HEK293T (cell line): ENCODE data around the gene MAPKAPK5.

Experiments used
- ARNT ChIP-seq: fragments of 450-650 bp; IDR thresholded peaks from 2 replicates; pipeline ENCODE4 v1.6.1; 2017; ENCODE audit warnings: mild to moderate bottlenecking
- BHLHE40 ChIP-seq: fragments of 450-650 bp; IDR thresholded peaks from 2 replicates; pipeline ENCODE4 v1.6.1; 2016; ENCODE audit warnings: mild to moderate bottlenecking, moderate library complexity, borderline replicate concordance
- ELF4 ChIP-seq: fragments of 450-650 bp; IDR thresholded peaks from 2 replicates; pipeline ENCODE4 v1.6.1; 2017; ENCODE audit warnings: antibody characterized with exemption
- FOXA1 ChIP-seq: fragments of 450-650 bp; IDR thresholded peaks from 2 replicates; pipeline ENCODE4 v1.6.1; 2016; ENCODE audit warnings: mild to moderate bottlenecking
- FOXK2 ChIP-seq: fragments of 450-650 bp; IDR thresholded peaks from 2 replicates; pipeline ENCODE4 v1.6.1; 2016; ENCODE audit warnings: mild to moderate bottlenecking
- FOXM1 ChIP-seq: fragments of 450-650 bp; IDR thresholded peaks from 2 replicates; pipeline ENCODE4 v1.6.1; 2017; ENCODE audit warnings: mild to moderate bottlenecking, borderline replicate concordance
- L3MBTL2 ChIP-seq: fragments of 450-650 bp; conservative IDR thresholded peaks from 2 replicates; pipeline ENCODE4 v1.6.1; 2016; ENCODE audit warnings: mild to moderate bottlenecking
- PKNOX1 ChIP-seq: fragments of 450-650 bp; IDR thresholded peaks from 2 replicates; pipeline ENCODE4 v1.6.1; 2016
- SP1 ChIP-seq: fragments of 450-650 bp; IDR thresholded peaks from 2 replicates; pipeline ENCODE4 v1.6.1; 2017
- SUZ12 ChIP-seq: fragments of 450-650 bp; IDR thresholded peaks from 2 replicates; pipeline ENCODE4 v1.6.1; 2016; ENCODE audit warnings: mild to moderate bottlenecking
- TARDBP ChIP-seq: fragments of 450-650 bp; IDR thresholded peaks from 2 replicates; pipeline ENCODE4 v1.6.1; 2016
- ZNF384 ChIP-seq: fragments of 450-650 bp; IDR thresholded peaks from 2 replicates; pipeline ENCODE4 v1.6.1; 2016

GRCh38 chr12:111825509-111825908 lies 16.5 kb upstream of the MAPKAPK5 start:
- TF ChIP-seq ELF4 (no peak), FOXA1 (no peak), BHLHE40 (no peak), TARDBP (no peak), FOXK2 (no peak), L3MBTL2 (no peak), ZNF384 (no peak), SP1 (no peak), ARNT (no peak), PKNOX1 (no peak), SUZ12 (no peak), FOXM1 (no peak)
